Right lobe of liver (tissue), 6 donors: ENCODE results near the gene SKAP2. TPM values are rescaled to one million over a fixed set of nuclear protein-coding genes. Genes with fewer than 3 reads are reported as not detected.
"Not testable (repeated sequence)": the region's sequence is repeated elsewhere in the genome, so short reads cannot be mapped to it uniquely, and the experiment has no call there.

Experiments used
- ATAC-seq, 4 donors: fragments of 200-7000 bp; cut with Tn5 transposase; one replicate each; pipeline ENCODE4 v1.9.1; 2020; ENCODE audit warnings: mild to moderate bottlenecking in 4 of 4, moderate library complexity in 4 of 4
- DNase-seq, 3 donors: peaks; one replicate each; pipeline ENCODE4 v3.0.0-alpha.2; 2020
- H3K27ac ChIP-seq, 3 donors: fragments of 200-600 bp; one replicate each; pipeline ENCODE4 v1.8.0; 2022
- H3K27me3 ChIP-seq, 2 donors: fragments of 200-600 bp; one replicate each; pipeline ENCODE4 v1.8.0; 2022
- H3K36me3 ChIP-seq, 4 donors: fragments of 200-600 bp; sonication (generic) in 1 of 4; one replicate each; pipeline versions ENCODE4 v1.5.1 to v1.8.0; 2017 to 2022; ENCODE audit warnings: control low read depth in 1 of 4
- H3K4me1 ChIP-seq, 4 donors: fragments of 200-600 bp; sonication (generic) in 1 of 4; one replicate each; pipeline versions ENCODE4 v1.5.1 to v1.8.0; 2017 to 2022; ENCODE audit warnings: control low read depth in 1 of 4
- H3K4me3 ChIP-seq, 3 donors: fragments of 200-600 bp; one replicate each; pipeline ENCODE4 v1.8.0; 2022
- H3K9me3 ChIP-seq, 4 donors: fragments of 200-600 bp; sonication (generic) in 1 of 4; one replicate each; pipeline versions ENCODE4 v1.5.1 to v1.8.0; 2017 to 2022; ENCODE audit warnings: control low read depth in 1 of 4
- POLR2A ChIP-seq: fragments of 450-650 bp; IDR thresholded peaks from one replicate; pipeline ENCODE4 v1.6.1; 2017; ENCODE audit warnings: antibody characterized with exemption, mild to moderate bottlenecking
- whole genome bisulfite sequencing: methylation state at CpG from one replicate; pipeline ENCODE4 v1.1.6; 2018; ENCODE audit warnings: low coverage, low lambda C conversion rate; ENCODE audit not compliant: insufficient coverage; ENCODE audit errors: missing lambda C conversion rate; 5-methylcytosine and 5-hydroxymethylcytosine counted together
- intact Hi-C, 2 donors: fragments of 100-400 bp; cut with DNase I; formaldehyde crosslinking; loops; one replicate each; pipeline versions ENCODE4 v1.11.2 to v1.14.1; 2022
- total RNA-seq, 6 experiments: library from RNA; depleted of rRNA in 2 of 6; stranded (reverse); fragments of >200 nt in 2 of 6; fragmentation: NEBNext Ultra II Directional in 3 of 6; extraction: Animal tissue kit (Norgen Biotek cat#: 25700) in 3 of 6; gene quantifications; one replicate each; pipeline versions ENCODE4 v1.1.0 to v1.2.4, GENCODE V29; 2016 to 2023
- TF ChIP-seq, protein P1 (sequence below), 4 donors: fragments of 200-600 bp in 3 of 4; fragments of 450-650 bp in 1 of 4; IDR thresholded peaks; one replicate each; pipeline versions ENCODE4 v1.5.1 to v1.8.0; 2016 to 2022; ENCODE audit warnings: antibody characterized with exemption in 4 of 4, mild to moderate bottlenecking in 2 of 4
- donor health status: DM: no; HTN: yes; CAD: no.
- donor health status: DM: no; HTN: no; CAD: no.
- donor health status: DM: no; HTN: no; CAD: no.
- donor health status: DM: no; HTN: yes; CAD: no.
- donor health status: DM: no; HTN: yes; CAD: no.

SKAP2 gene
- total RNA-seq, 6 experiments from 2014 or later, result 4.7 to 19.6 (median 9.0) TPM

- H3K4me1 ChIP-seq, result no peaks in the 10 kb centered on the region
- TF ChIP-seq, protein P1, sequence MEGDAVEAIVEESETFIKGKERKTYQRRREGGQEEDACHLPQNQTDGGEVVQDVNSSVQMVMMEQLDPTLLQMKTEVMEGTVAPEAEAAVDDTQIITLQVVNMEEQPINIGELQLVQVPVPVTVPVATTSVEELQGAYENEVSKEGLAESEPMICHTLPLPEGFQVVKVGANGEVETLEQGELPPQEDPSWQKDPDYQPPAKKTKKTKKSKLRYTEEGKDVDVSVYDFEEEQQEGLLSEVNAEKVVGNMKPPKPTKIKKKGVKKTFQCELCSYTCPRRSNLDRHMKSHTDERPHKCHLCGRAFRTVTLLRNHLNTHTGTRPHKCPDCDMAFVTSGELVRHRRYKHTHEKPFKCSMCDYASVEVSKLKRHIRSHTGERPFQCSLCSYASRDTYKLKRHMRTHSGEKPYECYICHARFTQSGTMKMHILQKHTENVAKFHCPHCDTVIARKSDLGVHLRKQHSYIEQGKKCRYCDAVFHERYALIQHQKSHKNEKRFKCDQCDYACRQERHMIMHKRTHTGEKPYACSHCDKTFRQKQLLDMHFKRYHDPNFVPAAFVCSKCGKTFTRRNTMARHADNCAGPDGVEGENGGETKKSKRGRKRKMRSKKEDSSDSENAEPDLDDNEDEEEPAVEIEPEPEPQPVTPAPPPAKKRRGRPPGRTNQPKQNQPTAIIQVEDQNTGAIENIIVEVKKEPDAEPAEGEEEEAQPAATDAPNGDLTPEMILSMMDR (IDR thresholded peaks at IDR 0.05), result no peak
- TF ChIP-seq POLR2A, result no peak
- WGBS, result 83% methylated on average over 4 of the region's 4 CpGs
- no peak overlapping the region for H3K4me3 ChIP-seq
- DNase-seq (no peak), ATAC-seq (no peak)
- intact Hi-C loops, result no loop called here
- H3K27me3 ChIP-seq, result no peaks in the 10 kb centered on the region
- H3K36me3 ChIP-seq, result no peaks in the 10 kb centered on the region
- H3K27ac ChIP-seq, result no peak overlapping the region
- no peaks in the 10 kb centered on the region for H3K9me3 ChIP-seq
Observed at GRCh38 chr7:26841003-26841739, 23.2 kb downstream of the SKAP2 start.

GRCh38 chr7:26836793-26837192 is 27.6 kb downstream of the SKAP2 start:
- H3K27ac ChIP-seq, H3K4me1 ChIP-seq, H3K4me3 ChIP-seq, intact Hi-C loops, H3K27me3 ChIP-seq, H3K9me3 ChIP-seq, H3K36me3 ChIP-seq, ATAC-seq, DNase-seq: not testable (repeated sequence)
- 94% methylated on average over 3 of the region's 3 CpGs for WGBS

DNA sequence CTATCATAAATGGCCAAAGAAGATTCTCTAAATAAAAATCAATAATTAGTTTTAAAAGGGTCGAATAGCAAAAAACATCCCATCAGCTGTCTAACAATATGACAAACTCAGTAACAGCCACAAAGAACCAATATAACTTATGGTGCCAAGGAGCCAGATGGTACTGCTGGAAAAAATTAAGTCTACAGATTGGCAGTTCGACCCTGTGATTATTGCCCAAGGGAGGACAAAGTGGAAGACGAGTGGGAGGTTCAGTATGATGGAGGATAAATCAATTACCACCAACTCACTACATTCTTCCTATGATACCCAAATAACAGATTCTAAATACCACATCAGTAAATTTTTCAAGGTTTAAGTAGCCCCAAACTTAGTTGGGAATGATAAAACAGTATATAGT is 49.0 kb downstream of the SKAP2 start:
- DNase-seq (no peak), ATAC-seq (no peak)
- Histone ChIP-seq H3K27me3 (no peaks in the 10 kb centered on the region), H3K36me3 (no peaks in the 10 kb centered on the region), H3K4me3 (no peak overlapping the region), H3K4me1 (no peaks in the 10 kb centered on the region), H3K27ac (no peak overlapping the region), H3K9me3 (no peaks in the 10 kb centered on the region)
- WGBS, result 83% methylated on average over 3 of the region's 3 CpGs
- TF ChIP-seq, protein P1 (IDR thresholded peaks at IDR 0.05), result no peak
- no peak for TF ChIP-seq POLR2A
- intact Hi-C loops, result no loop called here

- peak in 2 of 4 donors; percentile 18 to 67 for ATAC-seq
- TF ChIP-seq POLR2A, result no peak
- TF ChIP-seq, protein P1 (IDR thresholded peaks at IDR 0.05), result no peak
- no peaks in the 10 kb centered on the region for H3K36me3 ChIP-seq
- no peak overlapping the region for H3K4me3 ChIP-seq
- no peak for DNase-seq
- no peak overlapping the region for H3K27ac ChIP-seq
- H3K9me3 ChIP-seq, result no peaks in the 10 kb centered on the region
- WGBS, result 56% methylated on average over 1 of the region's 2 CpGs
- no peaks in the 10 kb centered on the region for H3K27me3 ChIP-seq
- intact Hi-C loops, result no loop called here
- no peaks in the 10 kb centered on the region for H3K4me1 ChIP-seq
Observed at GRCh38 chr7:26813432-26813831, 51.0 kb downstream of the SKAP2 start.

- Histone ChIP-seq H3K27me3 (no peaks in the 10 kb centered on the region), H3K27ac (no peak overlapping the region), H3K36me3 (no peaks in the 10 kb centered on the region), H3K4me3 (no peak overlapping the region), H3K9me3 (no peaks in the 10 kb centered on the region), H3K4me1 (no peaks in the 10 kb centered on the region)
- DNase-seq (no peak), ATAC-seq (no peak)
- TF ChIP-seq, protein P1 (IDR thresholded peaks at IDR 0.05), result no peak
- TF ChIP-seq POLR2A, result no peak
- 84% methylated on average over 2 of the region's 2 CpGs for WGBS
- intact Hi-C loops, result no loop called here
Observed at GRCh38 chr7:26794541-26794940, 69.8 kb downstream of the SKAP2 start.
